ENCODE results near the gene MUC5AC.

The MUC5AC gene

DNA sequence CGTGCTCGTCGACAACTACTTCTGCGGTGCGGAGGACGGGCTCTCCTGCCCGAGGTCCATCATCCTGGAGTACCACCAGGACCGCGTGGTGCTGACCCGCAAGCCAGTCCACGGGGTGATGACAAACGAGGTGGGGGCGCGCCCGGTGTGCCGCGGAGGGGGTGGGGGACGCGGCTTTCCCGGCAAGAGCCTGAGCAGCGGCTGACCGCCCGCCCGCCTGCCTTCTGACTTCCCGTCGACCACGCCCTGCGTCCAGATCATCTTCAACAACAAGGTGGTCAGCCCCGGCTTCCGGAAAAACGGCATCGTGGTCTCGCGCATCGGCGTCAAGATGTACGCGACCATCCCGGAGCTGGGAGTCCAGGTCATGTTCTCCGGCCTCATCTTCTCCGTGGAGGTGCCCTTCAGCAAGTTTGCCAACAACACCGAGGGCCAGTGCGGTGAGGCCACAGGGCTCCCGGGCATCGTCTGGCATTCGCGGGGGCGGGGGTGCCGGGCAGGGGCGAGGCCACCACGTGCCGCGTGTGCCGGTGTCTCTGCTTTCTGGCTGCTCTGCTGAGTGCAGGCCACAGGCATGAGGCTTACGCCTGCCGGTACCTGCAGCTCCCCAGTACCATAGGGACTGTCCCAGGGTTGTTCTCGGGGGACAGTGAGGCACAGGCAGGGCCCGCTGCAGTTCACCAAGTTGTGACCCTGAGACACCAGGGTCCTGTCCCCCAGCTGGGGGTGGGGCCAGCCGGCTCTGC, 36.7 kb downstream of the MUC5AC start:
- Histone ChIP-seq H3K9me3 (no peaks in the 10 kb centered on the region), H3K4me3 (ENCODE audit: low read depth in 1 of 2, low read length in 1 of 2) (no peak overlapping the region), H3K27ac (no peak overlapping the region), H3K4me1 (ENCODE audit: control insufficient read depth in 1 of 2, insufficient read depth in 1 of 2, low read depth in 1 of 2, low read length in 1 of 2) (no peaks in the 10 kb centered on the region), H3K27me3 (no peaks in the 10 kb centered on the region), H3K36me3 (no peaks in the 10 kb centered on the region)
- no peak for TF ChIP-seq CTCF (IDR thresholded peaks at IDR 0.05)

GRCh38 chr11:1194977-1195681, 37.4 kb downstream of the MUC5AC start:
- Histone ChIP-seq H3K36me3 (no peaks in the 10 kb centered on the region), H3K4me3 (ENCODE audit: low read depth in 1 of 2, low read length in 1 of 2) (no peak overlapping the region), H3K27ac (no peak overlapping the region), H3K27me3 (no peaks in the 10 kb centered on the region), H3K4me1 (ENCODE audit: control insufficient read depth in 1 of 2, insufficient read depth in 1 of 2, low read depth in 1 of 2, low read length in 1 of 2) (no peaks in the 10 kb centered on the region), H3K9me3 (no peaks in the 10 kb centered on the region)
- no peak for TF ChIP-seq CTCF (IDR thresholded peaks at IDR 0.05)

GRCh38 chr11:1195682-1196515, 38.1 kb downstream of the MUC5AC start:
- Histone ChIP-seq H3K4me3 (ENCODE audit: low read depth in 1 of 2, low read length in 1 of 2) (no peak overlapping the region), H3K36me3 (no peaks in the 10 kb centered on the region), H3K9me3 (no peaks in the 10 kb centered on the region), H3K4me1 (ENCODE audit: control insufficient read depth in 1 of 2, insufficient read depth in 1 of 2, low read depth in 1 of 2, low read length in 1 of 2) (no peaks in the 10 kb centered on the region), H3K27ac (no peak overlapping the region), H3K27me3 (no peaks in the 10 kb centered on the region)
- TF ChIP-seq CTCF (IDR thresholded peaks at IDR 0.05) = no peak

- Histone ChIP-seq H3K4me1 (ENCODE audit: control insufficient read depth in 1 of 2, insufficient read depth in 1 of 2, low read depth in 1 of 2, low read length in 1 of 2) (no peaks in the 10 kb centered on the region), H3K36me3 (no peaks in the 10 kb centered on the region), H3K27me3 (no peaks in the 10 kb centered on the region), H3K4me3 (ENCODE audit: low read depth in 1 of 2, low read length in 1 of 2) (no peak overlapping the region), H3K27ac (no peak overlapping the region), H3K9me3 (no peaks in the 10 kb centered on the region)
- TF ChIP-seq CTCF (IDR thresholded peaks at IDR 0.05) = no peak
Measured at GRCh38 chr11:1196516-1197391, 39.0 kb downstream of the MUC5AC start.

GRCh38 chr11:1197431-1197885, 39.7 kb downstream of the MUC5AC start:
- no peak for TF ChIP-seq CTCF (IDR thresholded peaks at IDR 0.05)
- H3K4me3 ChIP-seq (ENCODE audit: low read depth in 1 of 2, low read length in 1 of 2) = no peak overlapping the region
- peaks cover 5% of the 10 kb centered on the region for H3K27me3 ChIP-seq

More at GRCh38 chr11:1197431-1197885, 39.7 kb downstream of the MUC5AC start:
- Histone ChIP-seq H3K36me3 (no peaks in the 10 kb centered on the region), H3K27ac (no peak overlapping the region), H3K9me3 (no peaks in the 10 kb centered on the region), H3K4me1 (ENCODE audit: control insufficient read depth in 1 of 2, insufficient read depth in 1 of 2, low read depth in 1 of 2, low read length in 1 of 2) (no peaks in the 10 kb centered on the region)
